Hematopoietic multipotent progenitor cell treated with erythropoietin and hydrocortisone succinate and interleukin-3 and kit ligand, for 17 days (in vitro differentiated cells): ENCODE data around the gene PDE6A.
A peak's percentile ranks its signal among the peaks of the same experiment; 100 is the strongest.

Source experiments
- DNase-seq: peaks from one replicate; pipeline ENCODE4 v3.0.0-alpha.2; 2015; ENCODE audit warnings: low spot score

The PDE6A gene

GRCh38 chr5:149838881-149839739, 105.5 kb downstream of the PDE6A start:
- DNase-seq = no peak

GRCh38 chr5:149837680-149838269, 106.8 kb downstream of the PDE6A start:
- peak; percentile 70 for DNase-seq

GRCh38 chr5:149836451-149837139, 108.0 kb downstream of the PDE6A start:
- no peak for DNase-seq

GRCh38 chr5:149834246-149834855, 110.2 kb downstream of the PDE6A start:
- DNase-seq = peak; percentile 85

- DNase-seq = no peak
These were observed 111.3 kb downstream of the PDE6A start for GRCh38 chr5:149833116-149833827.

GRCh38 chr5:149832636-149833035, 112.0 kb downstream of the PDE6A start:
- DNase-seq = no peak

GRCh38 chr5:149831492-149831891, 113.1 kb downstream of the PDE6A start:
- DNase-seq = no peak

- DNase-seq = no peak
These were observed 114.0 kb downstream of the PDE6A start for GRCh38 chr5:149830579-149830978.

GRCh38 chr5:149829954-149830353, 114.6 kb downstream of the PDE6A start:
- no peak for DNase-seq

GRCh38 chr5:149828161-149829011, 116.2 kb downstream of the PDE6A start:
- peak; percentile 86 for DNase-seq

GRCh38 chr5:149827546-149827945, 117.0 kb downstream of the PDE6A start:
- no peak for DNase-seq

GRCh38 chr5:149827086-149827485, 117.5 kb downstream of the PDE6A start:
- DNase-seq = no peak

- DNase-seq = no peak
These were observed 118.0 kb downstream of the PDE6A start for GRCh38 chr5:149826574-149826973.

- no peak for DNase-seq
These were observed 119.7 kb downstream of the PDE6A start for GRCh38 chr5:149824846-149825245.

- DNase-seq = no peak
These were observed 120.5 kb downstream of the PDE6A start for GRCh38 chr5:149824120-149824519.

- no peak for DNase-seq
These were observed 121.2 kb downstream of the PDE6A start for GRCh38 chr5:149823375-149823774.

GRCh38 chr5:149822301-149822700, 122.3 kb downstream of the PDE6A start:
- DNase-seq = no peak

- DNase-seq = no peak
These were observed 123.8 kb downstream of the PDE6A start for GRCh38 chr5:149820536-149821510.

- DNase-seq = no peak
These were observed 124.6 kb downstream of the PDE6A start for GRCh38 chr5:149820012-149820411.

GRCh38 chr5:149818116-149818515, 126.5 kb downstream of the PDE6A start:
- DNase-seq = no peak
